HG03457 (cell line): Measurements from ENCODE around the gene CRIP2.

ENCODE experiments used
- ATAC-seq: cut with Tn5 transposase; IDR thresholded peaks from one replicate; pipeline ENCODE4 v1.9.1; 2021; ENCODE audit warnings: moderate number of reproducible peaks; ENCODE audit not compliant: unreplicated experiment

The CRIP2 gene

GRCh38 chr14:105474483-105475268 is at the start of gene CRIP2:
Gene CRIP2, plus strand, starts transcription at chr14:105474821. Its CDS starts 42 bp downstream, at chr14:105474863.
- ATAC-seq = no peak

- no peak for ATAC-seq
Observed at GRCh38 chr14:105424861-105425260, 49.8 kb upstream of the CRIP2 start.

- no peak for ATAC-seq
Observed at GRCh38 chr14:105425823-105426247, 48.8 kb upstream of the CRIP2 start.

- no peak for ATAC-seq
Observed at GRCh38 chr14:105426416-105427130, 48.0 kb upstream of the CRIP2 start.

GRCh38 chr14:105427412-105427811 is 47.2 kb upstream of the CRIP2 start:
- no peak for ATAC-seq

GRCh38 chr14:105427936-105428485 is 46.6 kb upstream of the CRIP2 start:
- no peak for ATAC-seq

GRCh38 chr14:105430042-105430441 is 44.6 kb upstream of the CRIP2 start:
- ATAC-seq = no peak

GRCh38 chr14:105430565-105430964 is 44.1 kb upstream of the CRIP2 start:
- ATAC-seq = no peak

GRCh38 chr14:105431256-105431655 is 43.4 kb upstream of the CRIP2 start:
- ATAC-seq = no peak

GRCh38 chr14:105432657-105433056 is 42.0 kb upstream of the CRIP2 start:
- ATAC-seq = no peak

- ATAC-seq = no peak
Observed at GRCh38 chr14:105433161-105433605, 41.4 kb upstream of the CRIP2 start.

GRCh38 chr14:105436402-105436801 is 38.2 kb upstream of the CRIP2 start:
- no peak for ATAC-seq

GRCh38 chr14:105436891-105437722 is 37.5 kb upstream of the CRIP2 start:
- ATAC-seq = no peak

GRCh38 chr14:105437723-105438500 is 36.7 kb upstream of the CRIP2 start:
- ATAC-seq = no peak

- no peak for ATAC-seq
Observed at GRCh38 chr14:105439179-105439578, 35.4 kb upstream of the CRIP2 start.

- ATAC-seq = no peak
Observed at GRCh38 chr14:105439710-105440553, 34.7 kb upstream of the CRIP2 start.

GRCh38 chr14:105440554-105440900 is 34.1 kb upstream of the CRIP2 start:
- no peak for ATAC-seq

GRCh38 chr14:105440992-105441391 is 33.6 kb upstream of the CRIP2 start:
- ATAC-seq = no peak

- no peak for ATAC-seq
Observed at GRCh38 chr14:105442125-105442524, 32.5 kb upstream of the CRIP2 start.
